Stimulated activated CD4-positive, alpha-beta T cell treated with anti-CD3 and anti-CD28 coated beads, TNF-alpha, amount 100 ng/mL, for 4 hours (primary cell): Measurements from ENCODE around the gene BRMS1L.
"Not testable (repeated sequence)": the region's sequence is repeated elsewhere in the genome, so short reads cannot be mapped to it uniquely, and the experiment has no call there.

ENCODE experiments used
- DNase-seq, 3 experiments: peaks; one replicate each; pipeline ENCODE4 v3.0.0-alpha.2; 2020; ENCODE audit warnings: low read depth in 3 of 3

Gene BRMS1L

GRCh38 chr14:35821564-35822411 lies 4.3 kb upstream of the BRMS1L start:
- no peak for DNase-seq

GRCh38 chr14:35822501-35822900 lies 3.6 kb upstream of the BRMS1L start:
- no peak for DNase-seq

GRCh38 chr14:35824446-35825165 lies 1.5 kb upstream of the BRMS1L start:
- DNase-seq, result not testable (repeated sequence)

DNA sequence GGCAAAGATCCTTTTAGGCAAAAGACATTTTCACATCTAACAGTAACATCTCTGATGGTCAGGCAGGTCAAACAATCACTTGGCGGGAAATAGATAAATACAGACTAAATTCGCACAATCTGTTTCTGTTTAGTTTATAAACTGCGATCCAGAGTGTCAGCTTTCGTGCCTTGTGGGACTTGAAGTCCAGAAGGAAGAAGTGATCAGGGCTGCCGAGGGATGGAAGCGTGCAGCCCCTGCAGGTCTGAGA lies 245 bp upstream of the BRMS1L start:
- DNase-seq, result no peak

DNA sequence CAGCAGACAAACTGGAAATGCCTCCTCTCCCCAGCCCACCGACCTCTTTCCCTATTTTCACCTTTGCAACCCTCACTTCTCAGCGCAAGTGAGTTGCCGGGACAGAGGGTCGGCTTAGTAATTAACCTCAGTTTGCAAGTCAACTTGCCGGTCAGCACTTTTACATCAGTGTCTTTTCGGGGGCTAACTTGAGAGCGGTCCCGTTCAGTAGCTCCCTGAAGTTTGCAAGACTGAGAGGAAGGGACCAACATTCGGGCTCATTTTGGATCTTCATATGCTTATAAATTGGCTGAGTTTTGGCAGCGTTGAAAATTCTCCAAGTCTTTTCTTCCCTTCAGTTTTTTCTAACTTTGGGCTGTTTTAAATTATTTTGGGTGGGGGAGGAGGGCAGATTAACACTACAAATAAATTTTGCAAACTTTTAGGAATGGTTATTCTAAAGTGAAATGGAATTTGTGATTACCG lies 846 bp downstream of the BRMS1L start:
- no peak for DNase-seq

GRCh38 chr14:35827678-35828472 lies 1.7 kb downstream of the BRMS1L start:
- no peak for DNase-seq

DNA sequence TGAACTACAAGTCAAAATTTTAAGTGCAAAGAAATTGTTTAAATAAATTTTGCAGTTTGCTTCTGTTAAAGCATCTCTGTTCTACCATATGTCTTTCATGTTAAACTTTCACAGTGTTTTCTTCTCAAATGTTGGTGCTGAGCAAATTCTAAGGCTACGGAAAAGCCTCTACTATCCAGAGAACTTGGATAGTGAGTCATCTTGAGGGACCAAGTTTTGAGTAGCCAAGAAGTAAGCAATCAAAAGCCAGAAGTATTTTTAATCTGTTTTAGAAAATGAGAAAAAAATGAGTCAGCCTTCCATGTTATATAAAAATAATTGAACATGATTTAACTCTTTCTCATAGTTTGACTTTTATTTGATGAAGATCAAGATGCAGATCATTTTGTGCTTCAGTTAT lies 3.3 kb downstream of the BRMS1L start:
- DNase-seq, result no peak

- no peak for DNase-seq
Measured at GRCh38 chr14:35835208-35835982, 9.3 kb downstream of the BRMS1L start.

DNA sequence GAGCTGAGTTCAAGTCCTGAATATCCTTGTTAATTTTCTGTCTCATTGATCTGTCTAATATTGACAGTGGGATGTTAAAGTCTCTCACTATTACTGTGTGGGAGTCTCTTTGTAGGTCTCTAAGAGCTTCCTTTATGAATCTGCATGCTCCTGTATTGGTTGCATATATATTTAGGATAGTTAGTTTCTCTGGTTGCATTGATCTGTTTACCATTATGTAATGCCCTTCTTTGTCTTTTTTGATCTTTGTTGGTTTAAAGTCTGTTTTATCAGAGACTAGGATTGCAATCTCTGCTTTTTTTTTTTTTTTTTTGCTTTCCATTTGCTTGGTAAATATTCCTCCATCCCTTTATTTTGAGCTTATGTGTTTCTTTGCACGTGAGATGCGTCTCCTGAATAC lies 15.6 kb downstream of the BRMS1L start:
- not testable (repeated sequence) for DNase-seq

GRCh38 chr14:35842245-35842644 lies 16.1 kb downstream of the BRMS1L start:
- DNase-seq, result not testable (repeated sequence)

DNA sequence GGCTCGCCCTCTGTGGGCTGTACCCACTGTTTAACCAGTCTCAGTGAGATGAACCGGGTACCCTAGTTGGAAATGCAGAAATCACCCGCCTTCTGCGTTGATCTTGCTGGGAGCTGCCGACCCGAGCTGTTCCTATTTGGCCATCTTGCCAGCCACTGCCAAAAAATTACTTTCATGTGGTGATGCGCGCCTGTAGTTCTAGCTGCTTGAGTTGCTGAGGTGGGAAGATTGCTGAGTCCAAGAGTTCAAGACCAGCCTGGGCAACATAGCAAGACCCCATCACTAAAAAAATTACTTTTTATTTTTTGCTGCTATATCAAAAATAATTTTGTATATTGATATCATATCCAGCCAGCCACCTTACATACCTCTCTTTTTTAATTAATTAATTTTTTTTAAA lies 18.4 kb downstream of the BRMS1L start:
- DNase-seq, result no peak

DNA sequence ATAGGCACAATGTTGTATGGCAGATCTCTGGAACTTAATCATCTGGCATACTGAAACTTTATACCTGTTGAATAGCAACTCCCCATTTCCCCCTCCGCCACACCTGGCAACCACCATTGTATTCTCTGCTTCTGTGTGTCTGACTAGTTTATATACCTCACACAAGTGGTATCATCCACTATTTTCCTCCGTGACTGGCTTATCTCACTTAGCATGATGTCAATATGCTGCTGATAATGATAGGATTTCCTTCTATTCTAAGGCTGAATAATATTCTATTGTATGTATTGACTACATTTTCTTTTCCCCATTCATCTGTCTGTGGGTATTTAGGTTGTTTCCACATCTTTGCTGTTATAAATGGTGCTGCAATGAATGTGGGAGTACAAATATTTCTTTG lies 21.5 kb downstream of the BRMS1L start:
- no peak for DNase-seq

GRCh38 chr14:35849122-35849521 lies 23.0 kb downstream of the BRMS1L start:
- no peak for DNase-seq

DNA sequence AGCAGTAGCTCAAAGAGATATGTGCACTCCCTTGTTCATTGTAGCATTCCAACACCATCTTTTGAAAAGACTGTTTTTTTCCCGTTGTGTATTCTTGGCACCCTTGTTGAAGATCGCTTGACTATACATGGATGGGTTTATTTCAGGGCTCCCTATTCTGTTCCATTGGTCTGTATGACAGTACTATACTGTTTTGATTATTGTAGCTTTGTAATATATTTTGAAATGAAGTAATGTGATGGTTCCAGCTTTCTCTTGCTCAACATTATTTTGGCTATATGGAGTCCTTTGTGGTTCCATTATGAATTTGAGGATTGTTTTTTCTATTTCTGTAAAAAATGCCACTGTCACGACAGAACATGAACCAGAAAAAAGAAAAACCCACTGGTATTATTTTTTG lies 25.7 kb downstream of the BRMS1L start:
- no peak for DNase-seq

DNA sequence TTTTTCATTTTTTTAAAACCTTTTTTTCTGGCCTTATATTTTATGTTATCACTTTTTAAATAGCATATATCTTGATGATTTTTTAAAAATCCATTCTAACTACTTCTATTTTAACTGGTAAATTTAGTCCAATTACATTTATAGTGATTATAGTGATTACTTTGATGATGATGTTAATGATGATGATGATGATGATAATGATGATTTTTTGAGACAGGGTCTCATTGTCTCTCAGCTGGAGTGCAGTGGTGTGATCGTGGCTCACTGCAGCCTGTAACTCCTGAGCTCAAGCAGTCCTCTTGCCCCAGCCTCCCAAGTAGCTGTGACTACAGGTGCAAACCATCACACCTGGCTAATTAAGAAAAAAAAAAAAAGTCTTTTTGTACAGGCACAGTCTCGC lies 27.1 kb downstream of the BRMS1L start:
- no peak for DNase-seq

DNA sequence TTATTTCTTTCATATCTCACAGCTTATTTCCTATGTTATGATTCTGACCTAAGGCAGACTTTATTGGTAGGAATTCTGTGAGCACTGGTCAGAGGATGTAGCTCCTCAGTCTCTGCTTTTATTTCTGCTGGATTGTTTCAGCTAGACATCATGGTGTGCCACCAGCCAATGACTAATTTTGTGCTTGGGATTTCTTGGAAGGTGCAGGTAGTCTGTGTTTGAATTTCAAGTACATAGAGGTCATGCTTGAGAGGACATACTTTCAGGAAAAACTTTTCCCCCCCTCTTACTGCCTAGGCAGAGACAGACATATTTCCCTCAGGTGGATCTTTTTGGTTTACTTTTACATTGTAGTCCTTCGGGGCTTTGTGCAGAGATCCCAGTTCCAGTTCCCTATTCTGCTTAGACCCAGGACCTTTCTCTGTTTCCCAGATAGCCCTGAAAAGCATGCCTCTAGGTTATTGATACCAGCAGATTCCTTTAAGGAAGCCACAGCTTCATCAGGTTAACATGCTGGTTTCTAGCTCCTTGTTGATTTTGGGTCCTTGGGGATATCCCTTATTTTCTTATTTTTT lies 28.6 kb downstream of the BRMS1L start:
- DNase-seq, result no peak

- no peak for DNase-seq
Measured at GRCh38 chr14:35855876-35856481, 29.8 kb downstream of the BRMS1L start.

DNA sequence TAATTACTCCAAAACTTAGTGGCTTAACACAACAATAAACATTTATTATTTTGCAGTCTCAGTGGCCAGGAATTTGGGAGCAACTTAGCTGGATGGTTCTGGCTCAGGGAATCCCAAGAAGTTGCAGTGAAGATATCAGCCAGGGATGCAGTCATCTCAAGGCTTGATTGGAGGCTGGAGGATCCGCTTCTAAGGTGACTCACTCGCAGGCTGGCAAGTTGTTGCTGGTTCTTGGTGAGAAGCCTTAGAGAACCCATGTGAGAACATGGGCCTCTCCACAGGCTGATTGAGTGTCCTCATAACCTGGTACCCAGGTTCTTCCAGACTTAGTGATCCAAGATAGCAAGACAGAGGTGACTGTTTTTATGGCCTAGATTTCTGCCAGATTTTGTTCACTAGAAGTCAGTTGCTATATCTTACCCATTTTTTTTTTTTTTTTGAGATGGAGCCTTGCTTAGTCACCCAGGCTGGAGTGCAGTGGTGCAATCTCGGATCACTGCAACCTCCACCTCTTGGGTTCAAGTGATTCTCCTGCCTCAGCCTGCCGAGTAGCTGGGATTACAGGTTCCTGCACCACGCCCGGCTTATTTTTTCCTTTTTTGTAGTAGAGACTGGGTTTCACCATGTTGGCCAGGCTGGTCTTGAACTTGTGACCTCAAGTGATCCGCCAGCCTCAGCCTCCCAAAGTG lies 32.5 kb downstream of the BRMS1L start:
- DNase-seq, result no peak

DNA sequence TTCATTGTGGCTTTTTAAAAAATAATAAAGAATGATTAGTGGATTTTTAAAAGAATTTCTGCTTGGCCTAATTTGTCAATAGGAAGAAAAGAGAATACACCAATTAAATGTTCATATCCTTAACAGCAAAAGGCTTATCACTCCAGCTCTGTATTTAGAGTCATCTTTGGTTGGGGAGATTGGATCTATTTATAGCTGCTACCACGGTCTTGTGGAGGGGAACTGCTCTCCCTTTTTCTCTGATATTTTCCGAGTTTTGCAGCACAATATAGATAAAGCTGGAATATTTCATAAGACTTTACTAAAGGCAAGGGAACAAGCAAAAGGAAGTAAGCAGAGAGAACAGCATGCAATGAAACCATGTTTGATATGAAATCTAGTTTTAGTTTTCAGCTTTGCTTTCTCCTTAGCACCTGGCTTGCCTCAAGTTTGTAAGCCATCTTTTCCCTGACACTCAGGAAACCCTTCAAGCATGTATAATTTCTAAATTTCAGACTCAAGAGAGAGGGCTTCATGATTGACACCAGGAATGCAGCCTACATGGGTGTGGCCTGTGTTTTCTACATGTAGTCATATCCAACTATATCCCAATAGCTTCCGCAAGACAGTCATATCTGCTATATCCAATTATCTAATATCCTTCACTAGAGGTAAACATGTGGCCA lies 35.2 kb downstream of the BRMS1L start:
- DNase-seq, result no peak
